Parathyroid adenoma (tissue), 2 donors: ENCODE data around the gene CCDC197.

Experiments used
- H2AFZ ChIP-seq: fragments of 300-600 bp; sonication (generic); one replicate; pipeline ENCODE4 v1.7.0; 2017; ENCODE audit warnings: antibody characterized with exemption, mild to moderate bottlenecking
- H3K27ac ChIP-seq: fragments of 300-600 bp; sonication (generic); one replicate; pipeline ENCODE4 v1.7.0; 2017
- H3K27me3 ChIP-seq: fragments of 300-600 bp; sonication (generic); one replicate; pipeline ENCODE4 v1.7.0; 2017; ENCODE audit warnings: low read length; ENCODE audit not compliant: control insufficient read depth, insufficient read depth
- H3K36me3 ChIP-seq: fragments of 300-600 bp; sonication (generic); one replicate; pipeline ENCODE4 v1.7.0; 2017; ENCODE audit warnings: low read length; ENCODE audit not compliant: control insufficient read depth, insufficient read depth
- H3K4me1 ChIP-seq: fragments of 300-600 bp; sonication (generic); one replicate; pipeline ENCODE4 v1.7.0; 2017; ENCODE audit warnings: control low read depth
- H3K4me2 ChIP-seq: fragments of 300-600 bp; sonication (generic); one replicate; pipeline ENCODE4 v1.7.0; 2017; ENCODE audit warnings: low read length
- H3K4me3 ChIP-seq: fragments of 300-600 bp; sonication (generic); one replicate; pipeline ENCODE4 v1.7.0; 2017; ENCODE audit warnings: low read depth, low read length
- H3K79me2 ChIP-seq: fragments of 300-600 bp; sonication (generic); one replicate; pipeline ENCODE4 v1.7.0; 2017; ENCODE audit warnings: control low read depth
- H3K9ac ChIP-seq: fragments of 300-600 bp; sonication (generic); one replicate; pipeline ENCODE4 v1.7.0; 2017; ENCODE audit warnings: mild to moderate bottlenecking
- H3K9me3 ChIP-seq: fragments of 300-600 bp; sonication (generic); one replicate; pipeline ENCODE4 v1.7.0; 2017; ENCODE audit warnings: low read length; ENCODE audit not compliant: control insufficient read depth
- CTCF ChIP-seq: fragments of 300-600 bp; sonication (generic); IDR thresholded peaks from one replicate; pipeline ENCODE4 v1.7.0; 2017; ENCODE audit warnings: antibody characterized with exemption, mild to moderate bottlenecking
- donor health status: primary hyperparathyroidism.

Gene CCDC197

GRCh38 chr14:94020267-94020666 lies 23.2 kb downstream of the CCDC197 start:
- no peaks in the 10 kb centered on the region for H3K27me3 ChIP-seq
- no peaks in the 10 kb centered on the region for H3K36me3 ChIP-seq
- H3K79me2 ChIP-seq: no peaks in the 10 kb centered on the region
- no peak overlapping the region for H2AFZ ChIP-seq
- no peak overlapping the region for H3K4me2 ChIP-seq
- no peak overlapping the region for H3K4me3 ChIP-seq
- H3K9me3 ChIP-seq: no peaks in the 10 kb centered on the region
- no peak overlapping the region for H3K9ac ChIP-seq
- no peak for TF ChIP-seq CTCF
- H3K4me1 ChIP-seq: no peaks in the 10 kb centered on the region
- no peak overlapping the region for H3K27ac ChIP-seq

- no peak overlapping the region for H3K4me2 ChIP-seq
- no peaks in the 10 kb centered on the region for H3K9me3 ChIP-seq
- H3K27me3 ChIP-seq: no peaks in the 10 kb centered on the region
- H2AFZ ChIP-seq: no peak overlapping the region
- TF ChIP-seq CTCF: no peak
- H3K27ac ChIP-seq: no peak overlapping the region
- no peaks in the 10 kb centered on the region for H3K79me2 ChIP-seq
- no peaks in the 10 kb centered on the region for H3K36me3 ChIP-seq
- H3K4me1 ChIP-seq: no peaks in the 10 kb centered on the region
- H3K4me3 ChIP-seq: no peak overlapping the region
- no peak overlapping the region for H3K9ac ChIP-seq
These were observed 23.9 kb downstream of the CCDC197 start for GRCh38 chr14:94021001-94021400.

GRCh38 chr14:94021416-94022157 lies 24.5 kb downstream of the CCDC197 start:
- H3K9ac ChIP-seq: no peak overlapping the region
- H3K36me3 ChIP-seq: no peaks in the 10 kb centered on the region
- H3K4me2 ChIP-seq: no peak overlapping the region
- H3K27ac ChIP-seq: no peak overlapping the region
- H3K9me3 ChIP-seq: no peaks in the 10 kb centered on the region
- H3K4me1 ChIP-seq: no peaks in the 10 kb centered on the region
- H3K4me3 ChIP-seq: no peak overlapping the region
- no peaks in the 10 kb centered on the region for H3K27me3 ChIP-seq
- no peaks in the 10 kb centered on the region for H3K79me2 ChIP-seq
- no peak for TF ChIP-seq CTCF
- H2AFZ ChIP-seq: no peak overlapping the region

GRCh38 chr14:94022532-94023411 lies 25.7 kb downstream of the CCDC197 start:
- H3K4me1 ChIP-seq: peaks cover 3% of the 10 kb centered on the region
- H3K4me3 ChIP-seq: no peak overlapping the region
- H3K27ac ChIP-seq: no peak overlapping the region
- no peak overlapping the region for H3K4me2 ChIP-seq
- no peaks in the 10 kb centered on the region for H3K27me3 ChIP-seq
- no peak overlapping the region for H3K9ac ChIP-seq
- no peak overlapping the region for H2AFZ ChIP-seq
- no peaks in the 10 kb centered on the region for H3K36me3 ChIP-seq
- no peaks in the 10 kb centered on the region for H3K9me3 ChIP-seq
- H3K79me2 ChIP-seq: no peaks in the 10 kb centered on the region
- TF ChIP-seq CTCF: no peak
